Omental fat pad (tissue), 4 donors: ENCODE measurements around the gene CACNA2D4. TPM values are rescaled to one million over a fixed set of nuclear protein-coding genes. Genes with fewer than 3 reads are reported as not detected.

Experiments used
- ATAC-seq: fragments of 150-250 bp; one replicate; pipeline ENCODE4 v1.9.1; 2016; ENCODE audit warnings: mild to moderate bottlenecking, moderate library complexity; ENCODE audit not compliant: low FRiP score
- DNase-seq: peaks from one replicate; pipeline ENCODE4 v3.0.0-alpha.2; 2019; ENCODE audit warnings: low spot score
- total RNA-seq, 4 donors: library from RNA; depleted of rRNA; stranded (reverse); fragments of >200 nt; gene quantifications; one replicate each; pipeline ENCODE4 v1.1.0, GENCODE V29; 2016
- TF ChIP-seq, protein P1 (sequence below), 3 donors: fragments of 450-650 bp; IDR thresholded peaks; one replicate each; pipeline ENCODE4 v1.5.1; 2016 to 2017; ENCODE audit warnings: antibody characterized with exemption in 3 of 3, mild to moderate bottlenecking in 3 of 3, moderate library complexity in 2 of 3

CACNA2D4 gene
- total RNA-seq, 4 donors from 2014 or later: 3.9 to 13.0 (median 6.8) TPM

DNA sequence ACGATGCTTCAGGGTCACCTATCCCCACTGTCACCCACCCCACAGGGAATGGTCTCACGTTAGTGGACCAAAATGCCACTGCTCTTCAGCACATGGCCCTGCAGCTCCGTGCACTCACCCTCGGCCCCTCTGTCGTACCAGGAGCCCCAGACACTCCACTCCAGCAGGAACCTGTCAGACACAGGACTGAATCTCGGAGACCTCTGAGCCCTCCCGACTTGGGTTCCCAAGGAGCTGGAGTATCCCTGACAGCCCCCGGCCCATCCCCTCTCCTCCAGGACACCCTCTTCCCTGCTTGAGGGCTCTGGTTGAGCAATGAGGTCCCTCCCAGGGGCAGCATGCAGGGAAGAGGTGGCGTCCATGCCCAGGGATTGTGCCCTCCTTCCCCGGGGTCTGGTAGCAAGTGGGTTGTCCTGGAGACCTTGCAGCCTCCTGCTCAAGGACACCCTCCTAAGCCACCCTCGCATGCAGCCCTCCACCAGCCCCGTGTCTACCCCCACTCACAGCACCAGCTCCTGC lies 118.5 kb downstream of the CACNA2D4 start:
- no peak for ATAC-seq
- DNase-seq: peak; percentile 11
- TF ChIP-seq, protein P1, sequence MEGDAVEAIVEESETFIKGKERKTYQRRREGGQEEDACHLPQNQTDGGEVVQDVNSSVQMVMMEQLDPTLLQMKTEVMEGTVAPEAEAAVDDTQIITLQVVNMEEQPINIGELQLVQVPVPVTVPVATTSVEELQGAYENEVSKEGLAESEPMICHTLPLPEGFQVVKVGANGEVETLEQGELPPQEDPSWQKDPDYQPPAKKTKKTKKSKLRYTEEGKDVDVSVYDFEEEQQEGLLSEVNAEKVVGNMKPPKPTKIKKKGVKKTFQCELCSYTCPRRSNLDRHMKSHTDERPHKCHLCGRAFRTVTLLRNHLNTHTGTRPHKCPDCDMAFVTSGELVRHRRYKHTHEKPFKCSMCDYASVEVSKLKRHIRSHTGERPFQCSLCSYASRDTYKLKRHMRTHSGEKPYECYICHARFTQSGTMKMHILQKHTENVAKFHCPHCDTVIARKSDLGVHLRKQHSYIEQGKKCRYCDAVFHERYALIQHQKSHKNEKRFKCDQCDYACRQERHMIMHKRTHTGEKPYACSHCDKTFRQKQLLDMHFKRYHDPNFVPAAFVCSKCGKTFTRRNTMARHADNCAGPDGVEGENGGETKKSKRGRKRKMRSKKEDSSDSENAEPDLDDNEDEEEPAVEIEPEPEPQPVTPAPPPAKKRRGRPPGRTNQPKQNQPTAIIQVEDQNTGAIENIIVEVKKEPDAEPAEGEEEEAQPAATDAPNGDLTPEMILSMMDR (IDR thresholded peaks at IDR 0.05): no peak

DNA sequence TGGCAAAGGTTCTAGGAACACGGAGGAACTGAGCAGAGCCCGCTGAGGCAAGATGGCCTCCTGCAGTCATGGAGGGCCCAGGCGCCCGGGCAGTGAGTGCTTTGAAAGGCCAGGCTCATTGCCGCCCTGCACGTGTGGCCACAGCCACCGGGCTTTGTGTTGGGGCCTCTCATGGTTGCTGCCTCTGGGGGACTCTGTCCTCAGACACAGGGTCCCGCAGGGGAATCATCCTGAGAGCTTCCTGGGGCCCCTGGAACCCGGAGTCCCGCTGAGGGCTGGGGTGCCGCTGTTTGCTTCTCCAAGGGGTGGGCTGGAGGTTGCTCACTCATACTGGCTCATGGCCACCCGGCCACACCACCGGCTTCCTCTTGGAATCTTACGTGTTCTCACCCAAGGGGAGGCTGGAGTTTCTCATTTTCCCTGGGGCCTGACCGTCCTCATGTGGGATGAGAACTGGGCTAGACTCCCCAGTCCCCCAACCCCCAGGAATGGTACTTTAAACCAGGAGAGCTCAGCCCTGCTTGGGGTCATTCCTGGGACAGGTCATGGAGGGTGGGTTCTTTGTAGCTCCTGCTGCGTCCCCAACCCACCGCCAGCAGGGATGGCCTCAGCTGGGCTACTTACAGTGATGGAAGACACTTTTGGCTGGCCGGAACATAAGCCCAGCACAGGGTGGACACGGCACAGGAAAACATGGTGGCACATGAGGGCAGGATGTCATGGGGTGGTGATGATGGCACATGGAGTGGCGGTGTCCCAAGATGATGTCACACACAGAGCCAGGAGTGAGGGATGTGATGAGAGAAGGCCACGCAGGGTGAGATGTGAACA lies 119.2 kb downstream of the CACNA2D4 start:
- DNase-seq (peak; percentile 19), ATAC-seq (no peak)
- TF ChIP-seq, protein P1 (IDR thresholded peaks at IDR 0.05): no peak

DNA sequence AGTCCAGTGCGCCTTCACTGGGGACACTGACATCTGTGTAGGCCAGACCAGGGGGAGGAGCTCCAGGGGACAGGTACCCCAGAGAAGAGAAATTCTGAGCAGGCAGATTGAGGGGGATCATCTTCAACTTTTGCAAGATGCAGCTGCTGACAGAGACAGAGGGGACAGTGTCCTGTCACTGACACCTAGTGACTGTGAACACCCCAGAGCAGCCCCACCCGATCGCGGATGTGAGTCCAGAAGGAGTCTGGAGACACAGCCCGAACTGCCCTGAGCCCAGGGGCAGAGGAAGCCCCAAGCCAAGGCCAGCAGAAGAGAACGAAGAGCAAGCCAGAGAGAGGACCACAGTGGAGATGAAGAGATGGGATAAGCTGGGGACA lies 119.8 kb downstream of the CACNA2D4 start:
- DNase-seq (peak; percentile 12), ATAC-seq (no peak)
- TF ChIP-seq, protein P1 (IDR thresholded peaks at IDR 0.05): no peak

DNA sequence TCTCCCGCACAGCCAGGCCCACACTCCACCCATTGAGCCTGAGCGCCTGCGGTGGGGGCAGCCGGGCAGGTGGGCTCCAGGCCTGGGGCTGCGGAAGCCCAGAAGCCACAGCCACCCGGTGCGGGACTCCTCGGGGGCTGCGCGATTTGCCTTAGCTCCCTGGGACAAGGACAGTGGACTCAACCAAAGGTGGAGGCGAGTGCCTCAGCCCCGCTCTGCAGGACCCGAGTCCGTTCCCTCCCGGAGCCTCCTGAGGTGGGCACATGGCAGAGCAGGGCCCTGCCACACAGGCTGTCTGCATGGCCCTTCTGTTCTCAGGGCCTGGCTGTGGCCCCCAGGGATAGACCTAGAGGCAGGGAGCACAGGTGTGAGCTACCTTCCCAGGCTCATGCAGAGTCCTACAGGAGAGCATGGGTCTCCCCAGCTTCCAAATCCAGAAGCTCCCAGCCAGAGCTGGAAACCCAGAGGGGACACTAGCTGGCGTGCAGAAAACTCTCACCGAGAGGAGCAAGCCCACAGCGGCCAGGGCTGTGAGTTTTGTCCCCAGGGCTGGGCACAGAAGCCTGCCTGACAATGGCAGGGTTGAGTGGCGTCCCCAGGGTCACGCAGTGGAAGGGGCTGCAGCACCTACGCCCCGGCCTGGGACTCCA lies 120.3 kb downstream of the CACNA2D4 start:
- TF ChIP-seq, protein P1 (IDR thresholded peaks at IDR 0.05): no peak
- no peak for ATAC-seq
- peak; percentile 19 for DNase-seq

DNA sequence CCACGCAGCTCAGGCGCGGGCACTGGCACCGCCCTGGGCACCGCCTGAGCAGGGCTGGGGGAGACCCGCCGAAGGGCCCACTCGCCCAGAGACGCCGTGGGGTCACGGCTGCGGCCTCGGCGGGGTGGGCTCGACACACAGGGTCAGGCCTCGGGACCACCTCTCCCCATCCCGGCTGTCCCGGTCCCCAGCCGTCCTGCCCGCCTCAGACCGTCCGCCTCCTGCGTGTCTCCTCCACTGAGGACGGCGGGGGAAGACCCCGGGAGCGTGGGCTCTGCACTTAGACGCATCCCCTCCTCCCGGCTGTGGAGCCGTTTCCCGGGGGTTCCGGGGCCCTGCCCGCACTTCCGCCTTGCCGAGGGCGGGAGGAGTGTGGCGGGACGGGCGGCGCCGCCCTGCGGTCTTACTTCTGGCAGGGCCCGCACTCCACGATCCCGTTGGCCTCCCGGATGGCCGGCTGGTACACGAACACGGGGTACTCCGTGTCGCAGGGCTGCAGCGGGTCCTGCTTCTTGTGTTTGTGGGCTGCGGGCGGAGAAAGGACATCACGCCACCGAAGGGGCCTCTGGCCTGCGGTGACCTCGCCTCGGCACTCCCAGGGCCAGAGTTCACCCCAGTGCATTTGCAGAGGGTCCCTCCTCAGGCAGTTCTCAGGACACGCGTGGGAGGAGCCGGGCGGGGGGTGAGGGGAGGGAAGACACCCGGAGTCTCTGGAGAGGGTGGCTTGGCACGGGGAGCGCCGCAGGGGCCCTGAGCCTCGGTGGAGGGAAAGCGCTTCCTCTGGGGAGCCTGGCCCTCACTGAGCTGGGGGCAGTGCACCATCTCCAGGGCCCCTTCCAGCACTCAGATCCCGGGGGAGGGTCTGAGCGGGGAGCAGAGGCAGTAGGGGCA lies 121.2 kb downstream of the CACNA2D4 start:
- DNase-seq (peak; percentile 28), ATAC-seq (peak; percentile 42)
- TF ChIP-seq, protein P1 (IDR thresholded peaks at IDR 0.05): no peak

DNA sequence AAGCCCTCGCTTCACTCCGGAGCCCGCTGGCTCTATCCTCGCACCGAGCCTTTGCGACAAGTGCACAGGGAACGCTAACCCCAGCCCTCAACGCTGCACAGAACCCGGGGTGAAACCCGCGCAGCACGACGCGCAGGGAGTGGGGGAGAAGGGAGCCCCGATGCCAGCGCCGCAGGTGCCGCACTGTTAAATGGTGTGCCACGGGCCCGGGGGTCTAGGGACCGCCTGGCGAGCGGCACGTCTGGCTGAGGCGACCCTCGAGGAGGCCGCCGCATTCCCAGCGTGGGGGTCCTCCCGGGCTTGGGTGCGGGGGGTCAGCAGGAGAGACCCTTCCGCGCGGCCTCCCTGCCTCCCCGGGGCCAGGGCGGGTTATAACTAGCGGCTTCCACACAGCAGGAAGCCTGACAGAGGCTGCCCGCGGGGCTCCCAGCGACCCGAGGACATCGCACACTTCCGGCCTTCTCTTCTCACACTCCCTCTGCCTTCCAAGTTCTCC lies 121.9 kb downstream of the CACNA2D4 start:
- TF ChIP-seq, protein P1 (IDR thresholded peaks at IDR 0.05): no peak
- peak; percentile 41 for ATAC-seq
- DNase-seq: peak; percentile 22
